Right ventricle myocardium superior (tissue), 1 donor: Measurements from ENCODE around the gene ASIC2. TPM values are rescaled to one million over a fixed set of nuclear protein-coding genes. Genes with fewer than 3 reads are reported as not detected.
"Not testable (repeated sequence)": the region's sequence is repeated elsewhere in the genome, so short reads cannot be mapped to it uniquely, and the experiment has no call there.

Experiments used
- ATAC-seq: fragments of 200-7000 bp; cut with Tn5 transposase; one replicate; pipeline ENCODE4 v1.9.1; 2020; ENCODE audit warnings: mild to moderate bottlenecking; ENCODE audit not compliant: poor library complexity
- DNase-seq: peaks from one replicate; pipeline ENCODE4 v3.0.0-alpha.2; 2020
- intact Hi-C: fragments of 100-400 bp; cut with DNase I; formaldehyde crosslinking; loops from one replicate; pipeline ENCODE4 v1.11.2; 2022
- total RNA-seq: library from RNA; stranded (reverse); fragmentation: NEBNext Ultra II Directional; extraction: Animal tissue kit (Norgen Biotek cat#: 25700); gene quantifications from one replicate; pipeline ENCODE4 v1.2.1, GENCODE V29; 2021
- donor health status: DM: no; HTN: yes; CAD: no; lungs with severe emphysema.

Gene ASIC2
- total RNA-seq, 1 donor from 2014 or later = not detected

GRCh38 chr17:32988481-32989101 lies 304.5 kb downstream of the ASIC2 start:
- ATAC-seq (no peak), DNase-seq (no peak)
- intact Hi-C loops = no loop called here

DNA sequence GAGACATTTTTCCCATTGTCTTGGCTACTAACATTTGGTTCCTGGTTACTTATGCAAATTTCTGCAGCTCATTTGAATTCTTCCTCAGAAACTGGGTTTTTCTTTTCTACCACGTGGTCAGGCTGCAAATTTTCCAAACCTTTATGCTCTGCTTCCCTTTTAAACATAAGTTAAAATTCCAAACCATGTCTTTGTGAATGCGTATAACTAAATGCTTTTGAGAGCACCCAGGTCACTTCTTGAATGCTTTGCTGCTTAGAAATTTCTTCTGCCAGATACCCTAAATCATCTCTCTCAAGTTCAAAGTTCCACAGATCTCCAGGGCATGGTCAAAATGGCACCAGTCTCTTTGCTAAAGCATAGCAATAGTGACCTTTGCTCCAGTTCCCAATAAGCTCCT lies 305.2 kb downstream of the ASIC2 start:
- DNase-seq, ATAC-seq, intact Hi-C loops: not testable (repeated sequence)

GRCh38 chr17:32987453-32987805 lies 305.7 kb downstream of the ASIC2 start:
- intact Hi-C loops, ATAC-seq, DNase-seq: not testable (repeated sequence)

DNA sequence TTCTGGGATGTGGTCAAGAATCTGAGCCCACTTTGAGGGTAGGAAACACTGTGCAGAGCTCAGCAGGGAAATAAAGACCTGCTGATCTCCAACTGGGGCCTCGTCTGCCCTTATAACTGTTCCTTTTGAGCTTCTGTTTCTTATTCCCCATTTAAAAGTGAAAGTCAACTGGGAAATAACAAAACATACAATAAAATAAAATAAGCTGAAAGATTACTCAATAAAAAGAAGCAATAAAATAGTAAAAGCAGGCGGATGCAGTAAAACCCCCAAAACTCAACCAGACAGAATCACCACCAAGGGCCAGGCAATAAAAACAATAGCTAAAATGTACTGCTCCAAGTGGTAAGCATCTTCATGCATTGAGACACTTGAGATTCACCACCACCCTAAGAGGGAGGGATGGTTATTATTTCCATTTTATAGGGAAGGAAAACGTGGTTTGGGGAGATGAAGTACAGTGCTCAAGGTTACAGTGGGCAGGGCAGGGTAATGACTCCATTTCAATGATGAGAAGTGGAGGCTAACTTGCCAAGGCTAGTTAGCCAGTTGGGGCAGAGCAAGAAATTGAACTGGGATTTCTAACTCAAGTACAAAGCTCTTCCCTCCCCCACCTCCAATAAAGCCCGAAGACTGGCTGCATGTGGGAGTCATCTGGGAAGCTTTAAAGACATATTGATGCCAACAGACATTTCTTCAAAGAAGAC lies 307.9 kb downstream of the ASIC2 start:
- intact Hi-C loops = no loop called here
- DNase-seq (no peak), ATAC-seq (no peak)

DNA sequence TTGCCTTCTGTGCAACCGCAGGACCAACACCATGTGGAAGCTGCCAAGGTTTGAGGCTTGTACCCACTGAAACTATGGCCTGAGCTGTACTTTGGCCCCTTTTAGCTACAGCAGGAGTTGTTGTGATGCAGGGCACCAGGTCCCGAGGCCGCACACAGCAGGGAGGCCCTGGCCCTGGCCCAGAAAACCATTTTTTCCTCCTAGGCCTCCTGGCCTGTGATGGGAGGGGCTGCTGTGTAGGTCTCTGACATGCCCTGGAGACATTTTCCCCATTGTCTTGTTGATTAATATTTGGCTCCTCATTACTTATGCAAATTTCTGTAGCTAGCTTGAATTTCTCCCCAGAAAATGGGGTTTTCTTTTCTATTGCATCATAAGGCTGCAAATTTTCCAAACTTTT lies 311.5 kb downstream of the ASIC2 start:
- intact Hi-C loops, ATAC-seq, DNase-seq: not testable (repeated sequence)

DNA sequence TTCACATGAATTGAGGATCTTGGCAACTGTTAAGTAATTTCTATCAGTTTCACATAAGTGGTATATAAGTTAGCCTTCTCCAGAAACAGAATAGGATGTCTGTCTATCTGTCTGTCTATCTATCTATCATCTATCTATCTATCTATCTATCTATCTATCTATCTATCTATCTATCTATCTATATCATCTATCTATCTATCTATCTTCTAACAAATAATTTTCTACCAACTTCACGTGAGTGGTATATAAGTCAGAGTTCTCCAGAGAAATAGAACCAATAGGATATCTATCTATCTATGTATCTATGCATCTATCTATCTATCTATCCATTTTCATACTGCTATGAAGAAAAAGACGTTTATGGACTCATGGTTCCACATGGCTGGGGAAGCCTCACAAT lies 312.9 kb downstream of the ASIC2 start:
- ATAC-seq = no peak
- intact Hi-C loops = no loop called here
- DNase-seq = no peak

GRCh38 chr17:32976605-32977004 lies 316.5 kb downstream of the ASIC2 start:
- intact Hi-C loops = no loop called here
- ATAC-seq (no peak), DNase-seq (no peak)

DNA sequence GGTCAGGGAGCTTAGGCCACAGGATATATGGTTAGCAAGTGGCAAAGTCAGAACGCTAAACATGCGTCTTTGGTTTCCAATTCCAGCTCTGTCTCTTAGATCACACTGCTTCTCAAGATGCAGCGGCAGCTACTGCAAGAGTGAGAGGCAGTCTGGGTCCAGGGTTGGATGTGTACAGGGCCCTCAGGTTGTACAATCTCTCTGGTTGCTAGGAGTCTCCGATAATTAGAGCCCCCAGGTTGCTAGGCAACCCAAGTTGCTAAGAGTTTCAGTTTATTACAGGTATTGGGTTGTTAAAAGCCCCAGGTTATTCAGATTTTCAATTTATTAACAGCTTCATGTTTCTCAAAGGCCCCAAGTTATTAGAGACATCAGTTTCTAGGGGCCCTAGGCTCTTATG lies 317.0 kb downstream of the ASIC2 start:
- ATAC-seq (no peak), DNase-seq (no peak)
- intact Hi-C loops = no loop called here

GRCh38 chr17:32971171-32971570 lies 321.9 kb downstream of the ASIC2 start:
- DNase-seq (no peak), ATAC-seq (no peak)
- intact Hi-C loops = no loop called here

GRCh38 chr17:32970281-32970680 lies 322.8 kb downstream of the ASIC2 start:
- ATAC-seq (no peak), DNase-seq (no peak)
- intact Hi-C loops = no loop called here

DNA sequence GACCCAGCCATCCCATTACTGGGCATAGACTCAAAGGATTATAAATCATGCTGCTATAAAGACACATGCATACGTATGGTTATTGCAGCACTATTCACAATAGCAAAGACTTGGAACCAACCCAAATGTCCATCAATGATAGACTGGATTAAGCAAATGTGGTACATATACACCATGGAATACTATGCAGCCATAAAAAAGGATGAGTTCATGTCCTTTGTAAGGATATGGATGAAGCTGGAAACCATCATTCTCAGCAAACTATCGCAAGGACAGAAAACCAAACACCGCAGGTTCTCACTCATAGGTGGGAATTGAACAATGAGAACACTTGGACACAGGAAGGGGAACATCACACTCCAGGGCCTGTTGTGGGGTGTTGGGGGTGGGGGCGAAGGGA lies 323.9 kb downstream of the ASIC2 start:
- DNase-seq, ATAC-seq, intact Hi-C loops: not testable (repeated sequence)

DNA sequence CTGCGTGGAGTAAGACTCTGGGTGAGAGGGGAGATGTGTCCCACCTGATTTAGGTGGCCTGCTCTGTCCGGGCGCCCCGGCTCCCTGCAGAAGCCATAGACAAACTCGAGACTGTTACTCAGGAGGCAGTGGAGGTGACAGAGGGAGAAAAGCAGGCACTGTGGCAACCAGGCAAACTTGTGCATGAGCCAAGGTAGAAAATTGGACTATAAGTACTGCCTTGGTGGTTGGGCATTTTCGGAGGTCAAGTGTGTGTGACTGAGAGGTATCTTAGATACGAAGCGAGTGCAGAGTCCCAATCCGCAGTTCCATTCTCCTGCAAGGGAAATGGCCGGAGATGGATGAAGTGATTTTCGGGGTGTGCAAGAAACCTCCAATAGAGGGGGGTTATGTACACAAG lies 328.6 kb downstream of the ASIC2 start:
- ATAC-seq (no peak), DNase-seq (no peak)
- intact Hi-C loops = no loop called here
